Stimulated activated CD8-positive, alpha-beta memory T cell treated with anti-CD3 and anti-CD28 coated beads, Interleukin-2, amount 100 ng/mL, for 48 hours (primary cell): ENCODE results near the gene SERPINA5.

Experiments used
- DNase-seq, 2 donors: peaks; one replicate each; pipeline ENCODE4 v3.0.0-alpha.2; 2020; ENCODE audit warnings: low read depth in 2 of 2

Gene SERPINA5

GRCh38 chr14:94550041-94550440 is 31.2 kb upstream of the SERPINA5 start:
- DNase-seq = no peak

GRCh38 chr14:94555991-94556390 is 25.2 kb upstream of the SERPINA5 start:
- DNase-seq = no peak

- DNase-seq = no peak
Observed at GRCh38 chr14:94557327-94557726, 23.9 kb upstream of the SERPINA5 start.

- DNase-seq = no peak
Observed at GRCh38 chr14:94558842-94559241, 22.4 kb upstream of the SERPINA5 start.

GRCh38 chr14:94559638-94560290 is 21.5 kb upstream of the SERPINA5 start:
- no peak for DNase-seq

- DNase-seq = no peak
Observed at GRCh38 chr14:94560291-94560665, 20.9 kb upstream of the SERPINA5 start.

GRCh38 chr14:94560751-94561655 is 20.2 kb upstream of the SERPINA5 start, which contains the start of gene SERPINA4:
SERPINA4 (plus strand) TSS chr14:94561442; CDS start chr14:94563483, 2,041 bp downstream.
- no peak for DNase-seq

- DNase-seq = no peak
Observed at GRCh38 chr14:94561656-94562010, 19.6 kb upstream of the SERPINA5 start.

GRCh38 chr14:94562022-94562421 is 19.2 kb upstream of the SERPINA5 start:
- DNase-seq = no peak

- DNase-seq = no peak
Observed at GRCh38 chr14:94562941-94563883, 18.0 kb upstream of the SERPINA5 start.

GRCh38 chr14:94564381-94564780 is 16.8 kb upstream of the SERPINA5 start:
- no peak for DNase-seq

- DNase-seq = no peak
Observed at GRCh38 chr14:94568186-94568585, 13.0 kb upstream of the SERPINA5 start.

- no peak for DNase-seq
Observed at GRCh38 chr14:94569381-94570001, 11.7 kb upstream of the SERPINA5 start.

GRCh38 chr14:94570002-94570400 is 11.2 kb upstream of the SERPINA5 start:
- no peak for DNase-seq

- no peak for DNase-seq
Observed at GRCh38 chr14:94570440-94570839, 10.8 kb upstream of the SERPINA5 start.

- no peak for DNase-seq
Observed at GRCh38 chr14:94571395-94571794, 9.8 kb upstream of the SERPINA5 start.

GRCh38 chr14:94571950-94572349 is 9.3 kb upstream of the SERPINA5 start:
- no peak for DNase-seq

- DNase-seq = no peak
Observed at GRCh38 chr14:94572637-94573303, 8.5 kb upstream of the SERPINA5 start.

GRCh38 chr14:94573475-94574277 is 7.5 kb upstream of the SERPINA5 start:
- DNase-seq = no peak

GRCh38 chr14:94574336-94574735 is 6.9 kb upstream of the SERPINA5 start:
- no peak for DNase-seq
